Stimulated activated CD4-positive, alpha-beta T cell treated with anti-CD3 and anti-CD28 coated beads, Interleukin-1b, Interleukin-23, amount 100 ng/mL, for 4 hours (primary cell): ENCODE measurements around the gene HDAC8.
"Not testable (repeated sequence)": the region's sequence is repeated elsewhere in the genome, so short reads cannot be mapped to it uniquely, and the experiment has no call there.

Experiments
- DNase-seq, 2 donors: peaks; one replicate each; pipeline ENCODE4 v3.0.0-alpha.2; 2020; ENCODE audit warnings: low read depth in 2 of 2

Gene HDAC8

DNA sequence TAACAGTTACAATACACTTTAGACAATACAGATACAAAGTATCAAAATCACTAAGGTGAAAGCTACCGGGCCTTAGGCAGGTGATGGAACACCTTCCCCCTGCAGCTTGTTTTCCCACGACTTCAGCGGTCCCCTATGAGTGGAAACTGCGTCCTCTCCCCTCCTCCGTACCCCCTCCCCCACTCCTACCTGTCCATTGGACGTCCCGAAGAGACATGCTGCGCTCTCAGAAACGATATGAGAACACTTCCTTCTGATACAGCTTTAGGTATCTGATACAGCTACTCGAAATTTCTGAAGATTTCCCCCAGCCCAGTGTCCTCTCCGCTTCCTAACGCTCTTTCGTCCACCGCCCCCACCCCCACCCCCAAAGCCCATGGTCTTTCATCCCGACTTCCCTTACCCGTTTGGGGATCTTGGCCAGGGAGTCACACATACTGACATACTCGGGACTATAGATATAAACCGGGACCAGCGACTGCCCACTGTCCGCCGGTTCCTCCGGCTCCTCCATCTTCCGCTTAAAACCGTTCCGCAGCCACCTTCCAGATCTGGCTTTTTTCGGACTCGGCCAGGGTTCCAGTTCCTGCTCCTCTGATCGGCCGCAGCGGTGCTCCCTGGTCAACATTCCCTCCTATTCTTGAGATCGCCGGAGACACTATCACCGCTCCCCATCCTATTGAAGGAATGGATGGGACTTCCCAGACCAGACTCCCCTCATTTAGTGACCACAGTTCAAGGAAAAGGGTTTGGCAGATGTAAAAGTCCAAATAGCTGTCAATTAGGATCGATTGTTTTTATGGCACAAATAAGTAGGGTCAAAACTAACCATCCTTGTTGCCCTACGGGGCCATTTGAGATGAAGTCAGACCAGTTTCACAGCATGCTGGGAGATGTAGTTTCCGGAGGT is at the start of gene HDAC8:
Gene HDAC8 (minus strand): TSS at position 596 of the 910 bp plus-strand sequence. CDS start 82 bp downstream, at position 514.
- peak; percentile 15 to 21 for DNase-seq

DNA sequence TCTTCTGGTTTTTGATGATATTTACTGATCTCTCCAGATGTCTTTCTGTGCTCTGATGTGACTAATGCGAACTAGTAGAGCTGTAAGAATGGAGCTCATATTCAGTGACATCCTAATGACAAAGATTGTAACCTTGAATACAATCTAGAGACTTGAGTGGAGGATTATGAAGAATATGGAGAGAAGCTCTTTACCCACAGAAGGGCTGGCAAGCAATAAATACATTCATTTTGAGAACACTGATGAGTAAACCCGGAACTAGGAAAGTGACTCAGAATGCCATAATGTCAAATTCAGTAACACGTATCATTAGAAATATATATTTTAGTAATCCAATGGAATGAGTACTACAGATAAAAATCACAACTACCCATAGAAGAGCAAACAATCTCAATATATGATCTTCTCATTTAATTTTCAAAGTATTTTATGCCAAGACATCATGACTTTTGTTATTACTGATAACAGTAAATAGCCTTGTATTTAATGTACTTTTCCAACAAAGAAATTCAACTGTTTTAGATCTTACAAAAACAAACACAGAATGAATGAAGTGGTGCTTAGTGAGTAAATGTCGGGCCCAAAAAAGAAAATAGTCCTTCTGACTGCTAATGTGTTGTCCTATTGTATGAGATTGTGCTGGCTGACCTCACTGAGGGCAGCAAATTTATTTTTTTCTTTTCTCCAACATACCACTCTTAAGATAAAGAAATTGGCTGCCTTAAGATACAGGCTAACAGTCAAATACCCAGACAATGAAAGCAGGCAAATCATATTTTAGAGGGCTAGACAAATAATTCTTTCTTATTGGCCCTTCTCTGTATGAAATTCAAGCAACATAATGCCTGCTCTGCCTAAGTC is 49.2 kb upstream of the HDAC8 start:
- no peak for DNase-seq

DNA sequence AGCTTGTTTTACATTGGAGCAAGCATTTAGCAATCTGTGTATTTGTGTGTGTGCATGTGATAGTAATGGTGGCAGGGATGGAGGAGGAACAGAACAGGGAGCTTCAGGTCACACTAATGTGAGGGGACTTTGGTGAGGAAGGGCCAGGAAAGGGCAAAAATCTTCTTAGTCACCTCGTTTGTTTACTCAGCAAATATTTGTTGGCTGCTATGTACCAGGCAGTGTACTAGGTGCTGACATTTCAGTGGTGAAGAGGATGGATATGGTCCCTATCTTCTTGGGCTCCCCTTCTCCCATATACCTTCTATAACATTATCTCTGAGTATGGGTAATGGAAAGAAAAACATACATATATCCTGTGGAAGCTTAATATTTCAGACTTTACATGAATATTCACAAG is 48.5 kb upstream of the HDAC8 start:
- DNase-seq: no peak

DNA sequence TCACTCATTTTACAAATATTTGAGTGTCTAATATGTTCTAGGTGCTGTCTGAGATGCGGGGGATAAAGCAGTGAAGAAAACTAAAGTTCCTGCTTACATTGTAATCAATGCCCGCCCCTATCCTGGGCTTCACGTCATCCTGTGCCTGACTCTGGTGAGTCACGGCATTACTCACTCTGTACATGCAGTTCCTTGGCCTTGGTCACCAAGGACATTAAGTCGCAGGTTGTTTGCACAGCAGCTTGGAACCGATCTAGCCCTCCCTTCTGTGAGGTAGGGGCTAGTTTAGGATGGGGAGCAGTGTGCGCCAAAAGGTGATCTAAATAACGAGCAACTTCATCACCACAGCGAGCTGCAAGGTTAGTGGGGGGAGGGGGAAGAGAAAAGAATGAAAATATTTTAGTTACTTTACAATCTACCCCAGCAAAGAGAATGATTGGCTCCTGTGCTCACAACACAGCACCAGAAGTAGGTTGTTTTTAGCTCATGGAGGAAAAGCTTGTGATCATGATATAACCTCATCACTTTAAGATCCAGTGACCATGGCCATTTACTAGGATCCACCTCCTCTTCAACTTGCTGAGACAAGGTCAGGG is 48.0 kb upstream of the HDAC8 start:
- no peak for DNase-seq

DNA sequence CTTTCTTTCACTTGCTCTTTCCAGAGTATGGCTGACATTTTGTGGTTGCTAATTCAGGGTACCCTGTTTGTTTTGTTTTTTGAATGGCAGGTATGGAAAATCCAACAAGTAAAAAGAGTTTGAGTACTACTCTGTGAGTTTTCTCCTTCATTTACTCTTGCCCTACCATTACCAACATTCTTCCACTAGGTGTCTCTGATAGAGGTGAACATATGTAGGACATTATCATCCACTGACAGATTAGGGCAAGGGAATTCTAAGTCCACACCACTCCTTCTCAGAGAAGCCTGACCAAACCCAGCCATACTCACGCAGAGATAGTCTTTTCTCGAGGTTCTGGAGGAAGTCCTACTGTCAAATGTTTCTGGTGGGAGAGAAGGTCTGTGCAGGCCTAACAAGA is 36.7 kb upstream of the HDAC8 start:
- DNase-seq: no peak

DNA sequence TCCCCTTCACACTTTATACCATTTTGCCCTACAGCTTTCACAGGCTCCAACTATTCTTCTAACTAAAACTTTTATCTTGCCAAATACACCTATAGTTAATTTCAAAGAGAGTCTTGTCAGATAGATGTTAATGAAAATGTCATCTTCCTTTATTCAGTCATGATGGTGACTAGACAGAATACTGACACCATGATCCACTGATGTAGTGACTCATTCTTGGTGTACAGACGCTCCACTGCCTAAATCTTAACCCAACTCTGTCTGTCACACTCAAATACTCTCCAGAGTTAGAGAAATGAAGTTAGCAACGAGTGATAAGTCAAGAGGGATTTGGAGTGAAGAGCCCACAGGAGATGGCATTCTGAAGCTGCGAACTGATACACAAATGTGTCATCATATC is 32.1 kb upstream of the HDAC8 start:
- DNase-seq: no peak

DNA sequence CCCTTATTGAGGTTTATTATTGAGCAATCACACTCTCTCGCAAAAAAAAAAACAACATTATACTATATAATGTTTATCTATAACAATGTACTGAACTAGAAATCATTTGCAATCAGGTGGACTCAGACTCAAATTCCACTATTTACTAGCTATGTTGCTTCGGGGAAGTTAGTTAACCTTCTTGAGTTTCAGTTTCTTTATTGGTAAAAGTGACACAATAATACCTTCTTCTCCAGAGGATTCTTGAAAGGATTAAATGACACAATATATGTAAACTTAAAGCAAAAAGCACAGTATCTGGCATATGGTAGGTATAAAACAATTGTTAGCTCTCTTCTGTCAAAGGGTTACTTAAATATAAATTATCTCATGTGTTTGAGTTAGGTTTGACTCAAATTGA is 31.5 kb upstream of the HDAC8 start:
- no peak for DNase-seq

DNA sequence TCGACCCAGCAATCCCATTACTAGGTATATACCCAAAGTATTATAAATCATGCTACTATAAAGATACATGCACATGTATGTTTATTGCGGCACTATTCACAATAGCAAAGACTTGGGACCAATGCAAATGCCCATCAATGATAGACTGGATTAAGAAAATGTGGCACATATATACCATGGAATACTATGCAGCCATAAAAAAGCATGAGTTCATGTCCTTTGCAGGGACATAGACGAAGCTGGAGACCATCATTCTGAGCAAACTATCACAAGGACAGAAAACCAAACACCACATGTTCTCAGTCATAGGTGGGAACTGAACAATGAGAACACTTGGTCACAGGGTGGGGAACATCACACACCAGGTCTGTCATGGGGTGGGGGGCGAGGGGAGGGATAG is 18.4 kb upstream of the HDAC8 start:
- DNase-seq: not testable (repeated sequence)

DNA sequence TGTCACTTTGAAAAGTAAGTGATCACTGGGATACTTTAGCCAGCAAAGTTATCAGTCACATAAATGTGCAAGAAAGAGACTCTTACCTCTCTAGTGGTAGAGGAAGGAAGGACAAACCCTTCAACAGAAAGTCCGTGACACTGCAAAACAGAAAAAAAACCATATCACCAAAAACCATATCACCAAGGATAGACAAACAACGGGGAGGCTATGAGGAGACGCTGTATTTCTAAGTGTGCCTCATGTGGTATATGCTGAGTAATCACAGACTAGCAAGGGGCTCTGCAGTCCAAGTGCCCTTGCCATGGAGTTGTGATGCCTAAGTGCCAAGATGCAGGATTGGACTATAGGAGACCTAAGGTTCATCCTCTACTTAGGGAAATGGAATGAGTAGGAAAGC is 11.5 kb upstream of the HDAC8 start:
- DNase-seq: no peak

DNA sequence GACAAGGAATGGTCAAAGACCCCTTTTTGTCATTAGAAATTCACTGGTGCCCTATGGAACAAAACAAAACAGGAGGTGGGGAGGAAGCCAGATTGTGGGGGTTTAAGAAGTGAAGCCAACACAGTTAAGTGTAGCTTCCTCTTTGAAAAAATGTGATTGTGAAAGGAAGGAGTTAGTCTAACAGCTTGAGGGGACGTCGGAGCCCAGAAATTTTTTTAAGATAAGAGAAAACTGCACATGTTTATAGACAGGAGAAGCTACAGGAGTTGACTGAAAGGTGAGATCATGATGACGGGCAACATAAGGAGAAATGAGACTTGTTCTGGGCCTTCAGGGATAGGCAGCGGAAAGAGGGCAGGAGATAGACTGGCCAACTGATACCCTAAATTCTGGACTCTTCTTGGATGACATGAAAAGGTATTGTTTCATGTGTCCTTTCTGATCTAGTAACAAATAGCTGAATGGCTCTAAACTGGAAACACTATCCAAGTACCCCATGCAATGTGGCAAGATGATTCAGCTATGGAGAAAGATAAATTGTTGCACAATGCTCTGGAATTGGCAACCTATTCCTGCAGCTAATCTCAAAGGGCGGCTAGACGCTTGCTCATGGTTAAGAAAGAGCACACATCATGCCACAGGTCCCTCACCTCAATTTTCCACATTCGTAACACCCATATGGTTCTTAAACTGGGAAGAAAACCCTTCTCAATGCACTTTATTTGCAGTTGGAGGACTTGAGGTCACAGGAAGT is 3.7 kb upstream of the HDAC8 start:
- DNase-seq: no peak

DNA sequence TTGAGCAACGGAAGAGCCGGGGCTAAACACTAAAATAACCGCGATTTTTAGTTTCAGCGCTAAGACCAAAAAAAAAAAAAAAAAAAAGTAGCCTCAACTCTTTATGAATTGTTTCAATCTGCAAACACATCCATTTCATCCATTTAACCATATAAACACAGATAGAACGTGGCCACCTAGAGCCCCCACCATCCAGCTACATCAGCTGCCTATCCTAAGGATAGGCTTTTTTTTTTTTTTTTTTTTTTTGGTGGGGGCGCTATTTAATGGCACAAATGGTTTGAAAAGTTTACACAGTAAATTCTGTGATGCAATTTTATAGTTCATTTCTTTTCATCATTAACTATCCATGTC is 492 bp upstream of the HDAC8 start:
- DNase-seq: no peak

DNA sequence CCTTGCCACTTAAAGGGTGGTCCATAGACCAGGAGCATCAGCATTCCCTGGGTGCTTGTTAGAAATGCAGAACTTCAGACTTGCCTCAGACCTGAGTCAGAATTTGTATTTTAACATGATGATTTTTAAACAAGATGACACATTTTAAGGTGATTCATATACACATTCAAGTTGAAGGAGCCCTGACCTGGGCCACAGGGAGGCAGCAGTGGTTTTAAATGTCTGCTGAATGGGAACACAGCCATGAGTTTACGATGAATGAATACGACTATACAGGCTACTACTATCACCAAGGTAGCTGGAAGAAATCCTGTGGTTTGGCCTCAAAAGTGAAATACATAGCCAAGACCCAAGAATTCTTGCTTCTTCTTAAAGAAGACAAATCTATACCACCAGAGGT is 2.9 kb downstream of the HDAC8 start:
- no peak for DNase-seq

DNA sequence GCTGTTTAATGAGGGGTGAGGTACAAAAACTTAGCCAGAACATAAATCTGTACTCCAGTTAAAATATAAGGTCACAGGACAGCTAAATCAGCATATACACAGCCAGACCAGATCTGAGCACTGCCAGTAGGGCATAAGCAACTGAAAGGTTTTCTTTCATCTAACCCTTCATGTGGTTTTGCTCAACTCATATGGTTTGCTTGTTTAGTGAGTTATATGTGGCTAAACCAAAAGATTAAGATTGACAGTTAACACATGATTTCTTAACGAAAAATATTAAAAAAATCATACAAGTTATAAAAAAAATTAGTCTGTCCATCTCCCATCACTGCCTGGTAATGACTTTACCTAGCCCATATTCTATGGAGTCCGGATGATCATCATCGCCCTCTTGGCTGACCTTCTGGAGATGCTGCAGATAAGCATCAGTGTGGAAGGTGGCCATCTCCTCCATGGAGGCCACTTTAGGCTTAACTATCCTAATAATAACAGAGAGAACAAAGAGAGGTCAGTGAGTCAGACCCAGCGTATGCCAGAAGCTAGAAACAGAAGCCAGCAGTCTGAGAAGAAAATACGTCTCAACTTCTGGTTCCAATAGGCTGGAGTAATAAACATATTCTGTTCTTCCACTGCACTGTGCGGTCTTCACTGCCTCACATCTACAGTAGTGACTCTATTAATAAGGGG is 4.1 kb downstream of the HDAC8 start:
- DNase-seq: no peak

DNA sequence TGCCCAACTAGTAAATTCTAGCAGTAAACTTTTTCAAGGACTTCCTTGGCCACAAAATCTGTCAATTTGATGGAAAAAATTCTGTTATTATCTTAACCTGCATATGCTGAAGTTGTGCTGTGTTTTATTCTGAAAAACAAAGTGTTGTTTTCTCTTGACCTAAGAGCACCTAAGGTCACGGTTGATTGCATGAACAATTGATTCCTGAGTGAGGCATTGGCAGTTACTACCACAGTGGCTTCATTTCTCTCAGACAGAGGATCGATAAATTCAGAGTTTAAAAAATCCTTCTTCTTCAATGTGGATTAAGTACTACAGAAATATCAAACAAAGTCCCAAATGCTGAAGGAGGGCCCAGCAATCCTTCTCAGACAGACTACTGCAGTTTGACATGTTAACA is 6.2 kb downstream of the HDAC8 start:
- no peak for DNase-seq

DNA sequence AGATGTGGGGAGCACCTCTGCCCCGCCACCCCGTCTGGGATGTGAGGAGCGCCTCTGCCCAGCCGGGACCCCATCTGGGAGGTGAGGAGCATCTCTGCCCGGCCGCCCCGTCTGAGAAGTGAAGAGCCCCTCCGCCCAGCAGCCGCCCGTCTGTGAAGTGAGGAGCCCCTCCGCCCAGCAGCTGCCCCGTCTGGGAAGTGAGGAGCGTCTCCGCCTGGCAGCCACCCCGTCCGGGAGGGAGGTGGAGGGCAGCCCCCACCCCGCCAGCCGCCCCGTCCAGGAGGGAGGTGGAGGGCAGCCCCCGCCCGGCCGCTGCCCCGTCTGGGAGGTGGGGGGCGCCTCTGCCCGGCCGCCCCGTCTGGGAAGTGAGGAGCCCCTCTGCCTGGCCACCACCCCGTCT is 13.0 kb downstream of the HDAC8 start:
- DNase-seq: not testable (repeated sequence)

DNA sequence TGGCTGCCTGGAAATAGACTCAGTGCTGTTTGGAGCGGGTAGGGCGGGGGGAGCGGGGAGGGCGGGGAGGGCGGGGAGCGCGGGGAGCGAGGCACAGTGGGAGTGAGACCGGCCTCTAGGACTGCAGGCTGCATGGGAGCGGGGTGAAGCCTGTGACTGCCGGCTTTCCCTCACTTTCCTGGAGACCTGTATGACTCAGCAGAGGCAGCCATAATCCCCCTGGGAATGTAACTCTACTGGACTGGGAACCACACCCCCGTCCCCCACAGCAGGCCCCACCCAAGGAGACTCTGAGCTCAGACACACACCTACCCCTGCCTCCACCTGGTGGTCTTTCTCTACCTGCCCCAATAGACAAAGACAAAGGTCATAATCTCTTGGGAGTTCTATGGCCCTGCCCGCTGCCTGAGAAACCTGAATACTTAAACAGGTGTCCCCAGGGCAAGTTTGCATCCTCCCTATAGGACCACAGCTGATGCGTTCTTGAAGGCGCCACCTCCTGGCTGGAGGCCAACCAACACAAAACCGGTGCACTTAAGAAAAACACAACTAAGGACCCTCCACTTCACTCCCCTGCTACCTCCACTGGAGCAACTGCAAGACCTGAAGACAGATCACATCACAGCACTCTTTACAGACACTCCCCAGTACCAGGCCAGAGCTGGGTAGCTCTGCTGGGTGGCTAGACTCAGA is 18.0 kb downstream of the HDAC8 start:
- DNase-seq: no peak

DNA sequence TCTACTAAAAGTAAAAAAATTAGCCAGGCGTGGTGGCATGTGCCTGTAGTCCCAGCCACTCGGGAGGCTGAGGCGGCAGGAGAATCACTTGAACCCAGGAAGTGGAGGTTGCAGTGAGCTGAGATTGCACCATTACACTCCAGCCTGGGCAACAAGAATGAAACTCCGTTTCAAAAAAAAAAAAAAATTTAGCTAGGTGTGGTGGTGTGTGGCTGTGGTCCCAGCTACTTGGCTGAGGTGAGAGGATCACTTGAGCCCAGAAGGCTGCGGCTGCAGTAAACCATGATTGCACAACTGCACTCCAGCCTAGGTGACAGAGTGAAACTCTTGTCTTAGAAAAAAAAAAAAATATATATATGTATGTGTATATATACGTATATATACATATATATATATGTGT is 20.2 kb downstream of the HDAC8 start:
- not testable (repeated sequence) for DNase-seq

DNA sequence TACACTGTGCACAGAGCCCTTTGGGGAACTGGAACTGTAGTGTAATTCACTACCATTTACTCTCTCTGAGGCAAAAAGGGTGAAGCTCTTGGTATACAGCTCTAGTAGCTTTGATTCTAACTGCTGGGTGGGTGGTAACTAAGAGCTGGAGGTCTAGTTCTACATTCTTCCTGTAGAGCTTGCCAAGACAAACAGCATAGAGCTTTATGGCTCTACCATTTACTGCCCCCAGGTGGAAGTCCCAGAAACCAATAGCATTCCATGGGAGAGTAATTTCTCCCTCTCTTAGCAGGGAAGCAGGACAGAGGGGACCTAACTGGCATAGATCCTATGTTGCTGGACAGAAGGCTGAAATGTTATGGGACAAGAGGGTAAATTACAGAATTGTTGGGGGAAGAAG is 26.7 kb downstream of the HDAC8 start:
- DNase-seq: no peak

DNA sequence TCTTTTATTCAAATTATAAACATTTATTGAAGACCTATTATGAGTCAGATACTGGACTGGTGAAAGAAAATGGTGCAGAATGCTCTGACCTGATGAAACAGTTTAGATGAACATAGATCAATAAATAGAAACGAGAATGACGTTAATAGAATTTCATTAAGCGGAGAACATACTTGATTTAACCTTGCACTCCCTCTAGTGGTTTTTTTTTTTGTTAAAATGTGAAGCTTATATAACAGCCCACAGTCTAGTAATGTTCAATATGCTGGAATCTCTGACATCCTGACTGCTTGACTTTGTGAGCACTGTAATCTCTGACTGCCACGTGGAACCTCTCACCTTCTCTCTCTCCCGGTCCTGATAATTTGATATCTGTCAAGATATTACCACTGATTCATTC is 32.3 kb downstream of the HDAC8 start:
- DNase-seq: no peak

DNA sequence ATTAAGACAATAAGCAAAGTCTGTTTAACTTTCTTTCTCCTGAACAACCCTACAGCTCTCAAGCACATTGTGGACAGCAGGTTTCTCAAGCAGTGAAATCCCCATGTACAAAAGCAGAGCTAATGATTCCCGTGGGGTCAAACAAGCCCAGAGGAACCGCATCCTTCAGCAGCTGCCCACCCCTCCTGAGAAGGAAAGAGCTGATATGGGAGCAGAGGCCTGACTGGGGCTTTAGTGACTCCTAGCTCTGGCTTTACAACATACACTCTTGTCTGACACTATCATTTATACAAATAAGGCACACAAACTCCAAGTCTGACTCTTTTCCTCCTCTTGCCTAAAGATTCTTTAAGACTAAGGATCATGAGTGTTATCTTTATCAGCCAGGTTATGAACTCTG is 32.8 kb downstream of the HDAC8 start:
- no peak for DNase-seq

DNA sequence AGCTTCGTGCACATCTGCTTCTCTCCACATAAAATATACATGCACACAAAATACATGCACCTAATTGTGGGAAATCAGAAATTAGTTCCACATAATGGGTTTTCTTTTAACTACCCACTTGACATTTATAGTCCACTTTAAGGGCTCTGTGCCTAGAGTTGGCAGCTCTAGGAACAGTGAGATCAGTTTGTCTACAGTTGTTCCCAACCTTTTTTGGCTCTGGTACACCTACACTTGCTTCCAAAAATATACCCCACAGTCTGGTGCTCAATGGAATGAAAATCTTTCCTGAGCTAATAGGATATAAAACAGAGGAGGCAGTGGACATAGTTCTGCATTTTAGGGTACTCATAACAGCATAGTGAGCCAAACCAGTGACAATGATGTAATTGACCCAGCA is 36.1 kb downstream of the HDAC8 start:
- DNase-seq: no peak
